ENCODE results near the gene CPEB2. TPM values are rescaled to one million over a fixed set of nuclear protein-coding genes. Genes with fewer than 3 reads are reported as not detected.

CPEB2 gene
- total RNA-seq, 1 donor from 2014 or later, result 38.7 TPM

DNA sequence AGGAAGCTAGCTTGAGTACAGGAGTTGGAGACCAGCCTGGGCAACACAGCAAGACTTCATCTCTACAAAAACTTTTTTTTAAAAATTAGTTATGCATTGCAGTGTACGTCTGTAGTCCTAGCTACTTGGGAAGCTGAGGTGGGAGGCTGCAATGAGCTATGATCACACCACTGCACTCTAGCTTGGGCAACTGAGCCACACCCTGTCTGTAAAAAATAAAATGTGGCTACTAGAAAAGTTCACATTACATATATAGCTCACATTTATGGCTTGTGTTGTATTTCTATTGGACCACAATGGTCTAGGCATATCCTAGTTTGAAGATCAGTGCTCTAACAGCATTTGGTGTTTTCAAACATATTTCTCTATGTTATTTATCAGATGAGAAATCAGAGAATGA lies 11.8 kb upstream of the CPEB2 start:
- DNase-seq (ENCODE audit: low spot score), result no peak
- Mint-ChIP-seq H3K27ac (ENCODE audit: unreplicated experiment) (no peak overlapping the region), H3K4me1 (ENCODE audit: low read depth) (no peaks in the 10 kb centered on the region), H3K36me3 (ENCODE audit: low read depth) (peaks cover 1% of the 10 kb centered on the region), H3K27me3 (ENCODE audit: low read depth) (peaks cover 14% of the 10 kb centered on the region), H3K9me3 (ENCODE audit: low read depth) (no peaks in the 10 kb centered on the region), H3K4me3 (ENCODE audit: unreplicated experiment) (no peak overlapping the region)
- TF ChIP-seq, protein P1, sequence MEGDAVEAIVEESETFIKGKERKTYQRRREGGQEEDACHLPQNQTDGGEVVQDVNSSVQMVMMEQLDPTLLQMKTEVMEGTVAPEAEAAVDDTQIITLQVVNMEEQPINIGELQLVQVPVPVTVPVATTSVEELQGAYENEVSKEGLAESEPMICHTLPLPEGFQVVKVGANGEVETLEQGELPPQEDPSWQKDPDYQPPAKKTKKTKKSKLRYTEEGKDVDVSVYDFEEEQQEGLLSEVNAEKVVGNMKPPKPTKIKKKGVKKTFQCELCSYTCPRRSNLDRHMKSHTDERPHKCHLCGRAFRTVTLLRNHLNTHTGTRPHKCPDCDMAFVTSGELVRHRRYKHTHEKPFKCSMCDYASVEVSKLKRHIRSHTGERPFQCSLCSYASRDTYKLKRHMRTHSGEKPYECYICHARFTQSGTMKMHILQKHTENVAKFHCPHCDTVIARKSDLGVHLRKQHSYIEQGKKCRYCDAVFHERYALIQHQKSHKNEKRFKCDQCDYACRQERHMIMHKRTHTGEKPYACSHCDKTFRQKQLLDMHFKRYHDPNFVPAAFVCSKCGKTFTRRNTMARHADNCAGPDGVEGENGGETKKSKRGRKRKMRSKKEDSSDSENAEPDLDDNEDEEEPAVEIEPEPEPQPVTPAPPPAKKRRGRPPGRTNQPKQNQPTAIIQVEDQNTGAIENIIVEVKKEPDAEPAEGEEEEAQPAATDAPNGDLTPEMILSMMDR (IDR thresholded peaks at IDR 0.05), result no peak

DNA sequence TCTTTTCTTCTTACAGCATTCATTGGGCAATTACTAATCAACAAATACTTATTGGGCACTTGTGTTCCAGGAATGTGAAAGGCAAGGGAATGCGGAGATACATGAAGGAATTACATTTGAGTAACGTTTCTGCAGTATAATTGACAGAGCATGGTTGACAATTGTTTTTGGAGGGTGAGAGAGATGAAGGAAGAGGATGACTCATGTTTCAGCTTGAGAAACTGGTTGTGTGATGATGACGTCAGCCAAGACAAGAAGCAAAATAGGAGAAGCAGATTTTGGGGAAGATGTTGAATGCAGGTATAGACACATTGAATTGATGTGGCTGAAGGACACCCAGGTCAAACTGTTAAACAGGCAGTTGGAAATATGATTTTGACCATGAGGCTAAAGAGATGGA lies 8.0 kb upstream of the CPEB2 start:
- TF ChIP-seq, protein P1 (IDR thresholded peaks at IDR 0.05), result no peak
- peaks cover 6% of the 10 kb centered on the region for H3K9me3 Mint-ChIP-seq (ENCODE audit: low read depth)
- peaks cover 4% of the 10 kb centered on the region for H3K27me3 Mint-ChIP-seq (ENCODE audit: low read depth)
- no peak overlapping the region for H3K27ac Mint-ChIP-seq (ENCODE audit: unreplicated experiment)
- DNase-seq (ENCODE audit: low spot score), result no peak
- peaks cover 2% of the 10 kb centered on the region for H3K36me3 Mint-ChIP-seq (ENCODE audit: low read depth)
- H3K4me3 Mint-ChIP-seq (ENCODE audit: unreplicated experiment), result no peak overlapping the region
- H3K4me1 Mint-ChIP-seq (ENCODE audit: low read depth), result no peaks in the 10 kb centered on the region

DNA sequence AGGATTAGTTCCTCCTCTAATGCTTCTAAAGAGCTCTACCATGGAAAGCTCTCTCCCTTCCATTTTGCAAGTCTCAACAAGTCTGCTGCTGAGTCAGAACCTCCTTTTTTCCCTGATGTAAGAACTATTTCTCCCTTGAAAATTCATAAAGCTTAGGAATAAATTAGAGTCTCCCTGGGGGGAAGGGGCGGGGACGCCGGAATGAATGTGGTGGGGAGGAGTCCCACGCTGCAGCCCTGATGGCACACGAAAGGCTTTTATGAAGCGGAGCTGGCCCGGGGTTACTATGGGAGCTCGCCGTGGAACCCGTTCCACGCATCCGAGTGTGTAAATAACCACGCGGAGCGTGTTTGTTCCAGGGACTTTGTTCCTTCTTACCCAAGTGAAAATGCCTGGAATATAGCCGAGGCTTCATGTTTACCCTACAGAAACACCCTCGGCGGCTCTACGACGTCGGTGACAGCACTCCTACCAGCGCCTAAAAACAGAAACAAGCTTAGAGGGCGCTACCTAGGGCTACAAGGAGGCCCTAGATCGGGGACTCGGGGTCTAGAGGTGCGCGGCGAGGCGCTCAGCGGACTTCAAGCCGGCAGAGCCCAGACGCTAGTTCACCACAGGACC lies 923 bp upstream of the CPEB2 start:
- Mint-ChIP-seq H3K27ac (ENCODE audit: unreplicated experiment) (peak overlapping the region; percentile 97), H3K4me1 (ENCODE audit: low read depth) (peaks cover 15% of the 10 kb centered on the region), H3K9me3 (ENCODE audit: low read depth) (peaks cover 6% of the 10 kb centered on the region), H3K27me3 (ENCODE audit: low read depth) (no peaks in the 10 kb centered on the region), H3K4me3 (ENCODE audit: unreplicated experiment) (peak overlapping the region; percentile 84), H3K36me3 (ENCODE audit: low read depth) (peaks cover 2% of the 10 kb centered on the region)
- peak; percentile 94 for DNase-seq (ENCODE audit: low spot score)
- TF ChIP-seq, protein P1 (IDR thresholded peaks at IDR 0.05), result peak; percentile 63

DNA sequence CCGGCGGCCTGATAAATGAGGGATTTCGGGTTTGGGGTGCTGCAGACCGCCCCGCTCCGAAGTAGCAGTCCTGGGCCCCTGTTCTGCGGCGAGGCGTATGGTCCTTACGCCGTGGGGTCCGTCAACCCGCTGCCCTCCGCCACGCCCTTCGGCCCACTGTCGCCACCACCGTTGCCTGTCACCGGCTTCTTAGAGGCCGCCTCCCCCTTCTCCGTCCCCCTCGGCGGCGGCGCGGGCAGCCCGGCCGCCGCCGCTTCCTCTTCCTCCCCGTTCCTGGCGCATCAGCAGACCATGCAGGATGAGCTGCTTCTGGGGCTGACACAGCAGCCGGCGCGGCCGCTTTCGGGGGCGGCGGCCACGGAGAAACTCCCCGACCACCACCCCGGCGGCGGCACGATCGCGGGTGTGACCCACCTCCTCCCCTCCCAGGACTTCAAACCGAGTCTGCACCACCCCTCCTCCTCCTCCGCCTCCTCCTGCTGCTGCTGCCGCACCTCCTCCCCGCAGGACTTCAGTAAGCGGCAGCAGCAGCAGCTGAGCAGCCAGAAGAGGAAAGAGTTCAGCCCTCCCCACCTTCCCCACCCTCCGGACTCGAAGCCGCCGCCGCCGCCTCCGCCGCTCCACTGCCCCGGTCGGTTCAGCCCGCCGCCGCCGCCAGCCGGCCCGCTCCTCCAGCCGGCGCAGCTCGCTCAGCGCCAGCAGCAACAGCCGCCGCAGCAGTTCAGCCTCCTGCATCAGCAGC lies 549 bp downstream of the CPEB2 start:
- peak overlapping the region; percentile 96 for H3K27ac Mint-ChIP-seq (ENCODE audit: unreplicated experiment)

DNA sequence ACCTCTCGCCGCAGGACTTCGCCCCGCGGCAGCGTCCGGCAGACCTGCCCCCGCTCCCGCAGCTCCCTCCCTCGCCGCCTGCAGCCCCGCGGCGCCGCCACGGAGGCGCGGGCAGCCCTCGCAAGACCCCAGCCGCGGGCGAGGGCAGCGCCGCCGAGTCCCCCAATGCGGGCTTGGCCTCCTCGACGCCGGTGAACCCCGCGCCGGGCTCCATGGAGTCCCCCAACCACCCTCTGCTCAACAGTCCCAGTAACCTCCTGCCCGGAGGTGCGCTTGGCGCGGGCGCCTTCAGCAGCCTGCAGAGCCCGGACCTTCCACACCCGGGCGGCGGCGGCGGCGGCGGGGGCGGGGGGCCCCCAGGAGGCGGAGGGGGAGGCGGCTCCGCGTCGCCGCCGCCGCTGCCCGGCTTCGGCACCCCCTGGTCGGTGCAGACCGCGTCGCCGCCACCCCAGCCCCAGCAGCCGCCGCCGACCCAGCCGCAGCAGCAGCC lies 1.2 kb downstream of the CPEB2 start:
- Mint-ChIP-seq H3K27me3 (ENCODE audit: low read depth) (no peaks in the 10 kb centered on the region), H3K4me1 (ENCODE audit: low read depth) (peaks cover 32% of the 10 kb centered on the region), H3K36me3 (ENCODE audit: low read depth) (peaks cover 5% of the 10 kb centered on the region), H3K27ac (ENCODE audit: unreplicated experiment) (peak overlapping the region; percentile 22), H3K4me3 (ENCODE audit: unreplicated experiment) (peak overlapping the region; percentile 84), H3K9me3 (ENCODE audit: low read depth) (no peaks in the 10 kb centered on the region)
- TF ChIP-seq, protein P1 (IDR thresholded peaks at IDR 0.05), result no peak
- peak; percentile 93 for DNase-seq (ENCODE audit: low spot score)

More for the DNA sequence above, 549 bp downstream of the CPEB2 start:
- H3K4me3 Mint-ChIP-seq (ENCODE audit: unreplicated experiment), result peak overlapping the region; percentile 84
- peak; percentile 93 for DNase-seq (ENCODE audit: low spot score)
- TF ChIP-seq, protein P1 (IDR thresholded peaks at IDR 0.05), result no peak
- peaks cover 27% of the 10 kb centered on the region for H3K4me1 Mint-ChIP-seq (ENCODE audit: low read depth)
- H3K27me3 Mint-ChIP-seq (ENCODE audit: low read depth), result no peaks in the 10 kb centered on the region
- H3K9me3 Mint-ChIP-seq (ENCODE audit: low read depth), result peaks cover 2% of the 10 kb centered on the region
- H3K36me3 Mint-ChIP-seq (ENCODE audit: low read depth), result peaks cover 2% of the 10 kb centered on the region
